Measurements from ENCODE around the gene HPCAL1. TPM values are rescaled to one million over a fixed set of nuclear protein-coding genes. Genes with fewer than 3 reads are reported as not detected.

The HPCAL1 gene
- total RNA-seq, 1 donor from 2014 or later = 34.6 TPM

DNA sequence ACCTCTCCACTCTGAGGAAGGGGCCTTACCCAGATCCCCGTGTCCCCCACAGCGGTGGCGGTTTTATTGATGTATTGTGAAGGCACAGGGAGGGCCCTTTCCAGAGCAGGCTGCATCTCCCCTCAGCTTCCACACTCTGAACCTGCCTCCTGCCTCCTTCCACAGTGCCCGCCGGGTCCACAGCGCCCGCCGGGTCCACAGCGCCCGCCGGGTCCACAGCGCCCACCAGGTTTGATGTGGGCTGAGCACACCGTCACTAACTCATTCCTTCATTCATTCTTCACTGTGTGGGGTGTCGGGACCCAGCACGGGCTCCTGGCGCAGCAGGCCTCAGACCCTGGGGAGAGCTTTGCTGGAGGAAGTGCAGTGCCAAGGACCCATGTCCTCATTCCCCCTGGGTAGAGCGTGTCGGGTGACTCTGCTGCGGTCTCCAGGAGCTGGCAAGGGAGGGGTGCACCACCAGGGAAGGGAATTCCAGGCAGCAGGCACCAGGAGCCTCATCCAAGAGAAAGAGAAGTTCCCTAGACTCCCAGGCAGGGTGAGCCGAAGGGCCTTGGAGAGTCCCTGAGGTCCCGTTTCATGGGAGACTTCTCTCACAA, 57.1 kb downstream of the HPCAL1 start:
- Mint-ChIP-seq H3K27me3 (ENCODE audit: unreplicated experiment) (peaks cover 3% of the 10 kb centered on the region), H3K4me1 (ENCODE audit: unreplicated experiment) (peaks cover 12% of the 10 kb centered on the region)
- DNase-seq (ENCODE audit: low spot score) = no peak

DNA sequence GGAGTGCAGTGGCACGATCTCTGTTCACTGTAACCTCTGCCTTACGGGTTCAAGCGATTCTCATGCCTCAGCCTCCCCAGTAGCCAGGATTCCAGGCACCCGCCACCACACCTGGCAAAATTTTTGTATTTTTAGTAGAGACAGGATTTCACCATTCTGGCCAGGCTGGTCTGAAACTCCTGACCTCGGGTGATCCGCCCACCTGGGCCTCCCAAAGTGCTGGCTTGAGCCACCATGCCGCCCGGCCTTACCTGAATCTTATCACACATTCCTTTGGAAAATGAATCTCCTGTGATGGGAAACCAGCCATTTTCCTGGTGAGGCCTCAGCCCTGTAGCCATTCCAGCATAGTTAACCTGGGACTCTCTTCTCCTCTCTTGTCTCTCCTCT, 57.8 kb downstream of the HPCAL1 start:
- Mint-ChIP-seq H3K4me3 (ENCODE audit: unreplicated experiment) (no peak overlapping the region), H3K27me3 (ENCODE audit: unreplicated experiment) (peaks cover 2% of the 10 kb centered on the region), H3K4me1 (ENCODE audit: unreplicated experiment) (peaks cover 12% of the 10 kb centered on the region), H3K9me3 (ENCODE audit: unreplicated experiment) (no peaks in the 10 kb centered on the region), H3K36me3 (ENCODE audit: low read depth, unreplicated experiment) (peaks cover 5% of the 10 kb centered on the region), H3K27ac (ENCODE audit: unreplicated experiment) (no peak overlapping the region)
- DNase-seq (ENCODE audit: low spot score) = no peak
- TF ChIP-seq, protein P1, sequence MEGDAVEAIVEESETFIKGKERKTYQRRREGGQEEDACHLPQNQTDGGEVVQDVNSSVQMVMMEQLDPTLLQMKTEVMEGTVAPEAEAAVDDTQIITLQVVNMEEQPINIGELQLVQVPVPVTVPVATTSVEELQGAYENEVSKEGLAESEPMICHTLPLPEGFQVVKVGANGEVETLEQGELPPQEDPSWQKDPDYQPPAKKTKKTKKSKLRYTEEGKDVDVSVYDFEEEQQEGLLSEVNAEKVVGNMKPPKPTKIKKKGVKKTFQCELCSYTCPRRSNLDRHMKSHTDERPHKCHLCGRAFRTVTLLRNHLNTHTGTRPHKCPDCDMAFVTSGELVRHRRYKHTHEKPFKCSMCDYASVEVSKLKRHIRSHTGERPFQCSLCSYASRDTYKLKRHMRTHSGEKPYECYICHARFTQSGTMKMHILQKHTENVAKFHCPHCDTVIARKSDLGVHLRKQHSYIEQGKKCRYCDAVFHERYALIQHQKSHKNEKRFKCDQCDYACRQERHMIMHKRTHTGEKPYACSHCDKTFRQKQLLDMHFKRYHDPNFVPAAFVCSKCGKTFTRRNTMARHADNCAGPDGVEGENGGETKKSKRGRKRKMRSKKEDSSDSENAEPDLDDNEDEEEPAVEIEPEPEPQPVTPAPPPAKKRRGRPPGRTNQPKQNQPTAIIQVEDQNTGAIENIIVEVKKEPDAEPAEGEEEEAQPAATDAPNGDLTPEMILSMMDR (IDR thresholded peaks at IDR 0.05; ENCODE audit: unreplicated experiment) = no peak

More for the DNA sequence above, 57.1 kb downstream of the HPCAL1 start:
- Mint-ChIP-seq H3K9me3 (ENCODE audit: unreplicated experiment) (no peaks in the 10 kb centered on the region), H3K27ac (ENCODE audit: unreplicated experiment) (no peak overlapping the region), H3K36me3 (ENCODE audit: low read depth, unreplicated experiment) (peaks cover 5% of the 10 kb centered on the region), H3K4me3 (ENCODE audit: unreplicated experiment) (no peak overlapping the region)
- TF ChIP-seq, protein P1 (IDR thresholded peaks at IDR 0.05; ENCODE audit: unreplicated experiment) = no peak

DNA sequence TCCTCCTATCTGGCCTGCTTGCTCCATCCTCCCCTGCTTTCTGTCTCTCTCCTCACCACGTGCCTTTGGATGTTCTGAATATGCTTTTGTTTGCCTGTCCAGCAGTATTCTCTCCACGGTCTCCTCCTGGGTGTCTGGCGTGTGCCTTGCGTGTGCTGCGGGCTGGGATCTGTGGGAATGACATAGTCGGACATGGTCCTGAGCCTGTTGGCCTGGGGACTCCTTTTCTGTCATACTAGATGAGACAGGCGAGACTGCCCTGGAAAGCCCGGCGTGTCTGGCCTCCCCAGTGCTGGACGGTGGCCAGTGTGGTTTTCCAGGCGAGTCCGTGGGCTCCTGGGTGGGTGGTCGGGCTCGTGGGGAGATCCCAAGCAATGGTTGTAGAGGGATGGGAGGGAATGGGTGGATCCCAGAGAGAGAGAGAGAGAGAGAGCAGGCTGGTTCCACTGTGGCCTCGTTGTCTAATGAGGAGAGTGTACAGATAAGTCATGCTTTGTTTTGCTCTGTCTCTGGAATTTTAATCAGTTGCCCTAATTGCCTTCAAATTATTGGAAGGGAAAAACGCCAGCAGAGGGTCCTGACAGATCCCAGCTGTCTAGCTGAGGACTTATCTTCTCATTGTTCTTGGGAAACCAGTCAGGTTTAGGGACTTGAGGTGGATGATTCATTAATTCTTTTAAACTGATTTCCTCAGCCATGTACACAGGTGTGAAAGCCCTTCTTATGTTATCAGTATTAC, 58.3 kb downstream of the HPCAL1 start:
- H3K27ac Mint-ChIP-seq (ENCODE audit: unreplicated experiment) = no peak overlapping the region
- peaks cover 2% of the 10 kb centered on the region for H3K27me3 Mint-ChIP-seq (ENCODE audit: unreplicated experiment)
- H3K36me3 Mint-ChIP-seq (ENCODE audit: low read depth, unreplicated experiment) = peaks cover 2% of the 10 kb centered on the region
- peaks cover 12% of the 10 kb centered on the region for H3K4me1 Mint-ChIP-seq (ENCODE audit: unreplicated experiment)
- H3K4me3 Mint-ChIP-seq (ENCODE audit: unreplicated experiment) = no peak overlapping the region
- TF ChIP-seq, protein P1 (IDR thresholded peaks at IDR 0.05; ENCODE audit: unreplicated experiment) = no peak
- DNase-seq (ENCODE audit: low spot score) = no peak
- H3K9me3 Mint-ChIP-seq (ENCODE audit: unreplicated experiment) = no peaks in the 10 kb centered on the region

DNA sequence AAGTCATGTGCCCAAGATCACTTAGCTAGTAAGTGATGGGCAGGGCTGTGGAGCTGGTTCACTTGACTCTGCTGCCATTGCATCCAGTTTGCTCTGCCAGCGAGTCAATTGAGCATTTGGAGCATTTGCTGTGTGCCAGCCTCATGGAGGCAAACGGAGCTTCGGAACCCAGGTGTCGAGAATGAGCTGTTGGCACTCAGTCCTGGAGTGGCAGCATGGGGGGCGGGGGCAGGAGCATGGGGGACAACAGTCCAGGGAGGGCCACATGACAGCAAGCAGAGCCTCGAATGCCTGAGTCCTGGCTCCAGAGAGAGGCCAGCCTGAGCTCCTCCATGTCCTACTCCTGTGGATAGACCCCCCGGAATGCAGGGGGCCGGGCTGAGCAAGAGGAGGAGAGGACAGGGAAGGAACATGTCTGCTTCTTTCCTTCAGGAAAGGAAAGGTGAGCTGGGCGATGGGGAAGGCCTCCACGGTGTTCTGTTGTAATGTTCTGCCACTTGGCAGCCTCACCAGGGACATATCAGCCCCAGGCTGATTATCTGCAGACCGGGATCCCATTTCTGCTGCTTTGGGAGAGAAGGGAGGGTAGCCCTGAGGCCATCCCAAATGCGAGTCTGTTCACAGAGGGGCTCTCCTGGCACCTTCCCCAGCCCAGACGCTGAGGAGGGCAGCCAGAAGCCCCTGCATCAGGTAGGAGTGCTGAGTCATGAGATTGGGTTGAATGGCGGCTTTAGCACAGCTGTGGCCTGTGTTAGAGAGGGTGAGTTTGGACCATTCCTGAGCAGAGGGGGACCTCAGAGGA, 59.6 kb downstream of the HPCAL1 start:
- Mint-ChIP-seq H3K27me3 (ENCODE audit: unreplicated experiment) (peaks cover 4% of the 10 kb centered on the region), H3K36me3 (ENCODE audit: low read depth, unreplicated experiment) (peaks cover 5% of the 10 kb centered on the region), H3K4me1 (ENCODE audit: unreplicated experiment) (peaks cover 9% of the 10 kb centered on the region), H3K9me3 (ENCODE audit: unreplicated experiment) (no peaks in the 10 kb centered on the region), H3K27ac (ENCODE audit: unreplicated experiment) (no peak overlapping the region), H3K4me3 (ENCODE audit: unreplicated experiment) (no peak overlapping the region)
- DNase-seq (ENCODE audit: low spot score) = no peak
- TF ChIP-seq, protein P1 (IDR thresholded peaks at IDR 0.05; ENCODE audit: unreplicated experiment) = no peak

Measured in endothelial cell (in vitro differentiated cells).